ENCODE data around the gene FDXACB1. TPM values are rescaled to one million over a fixed set of nuclear protein-coding genes. Genes with fewer than 3 reads are reported as not detected.

Gene FDXACB1
- total RNA-seq, 2 donors from 2014 or later = 2.1 TPM; not detected in 1

GRCh38 chr11:111879637-111879960 is 634 bp upstream of the FDXACB1 start:
- Histone ChIP-seq H3K27ac (peak overlapping the region; percentile 90 to 97 (median 97)), H3K27me3 (no peaks in the 10 kb centered on the region), H3K36me3 (replicated peaks in 1 of 2; ENCODE audit: insufficient read depth in 1 of 2, low read depth in 2 of 2) (no peaks in the 10 kb centered on the region), H3K4me1 (peaks cover 9% of the 10 kb centered on the region), H3K9me3 (no peaks in the 10 kb centered on the region), H3K4me3 (peak overlapping the region; percentile 20 to 47)
- WGBS, 2 donors = 21 to 22% methylated on average over 6 of the region's 6 CpGs
- TF ChIP-seq CTCF (IDR thresholded peaks at IDR 0.05) (no peak), POLR2A (IDR thresholded peaks at IDR 0.05) (no peak)
- intact Hi-C loops (cut with DNase I) = no loop called here
- ATAC-seq (no peak), DNase-seq (no peak)

GRCh38 chr11:111878385-111878848 is 548 bp downstream of the FDXACB1 start:
- intact Hi-C loops (cut with DNase I) = no loop called here

GRCh38 chr11:111871693-111872161 is 7.2 kb downstream of the FDXACB1 start:
- peaks cover 0 to 2% of the 10 kb centered on the region in 2 donors for H3K36me3 ChIP-seq (replicated peaks in 1 of 2; ENCODE audit: insufficient read depth in 1 of 2, low read depth in 2 of 2)
- 44 to 50% methylated on average over 5 of the region's 5 CpGs for WGBS, 2 donors
- ATAC-seq (no peak), DNase-seq (no peak)
- H3K27ac ChIP-seq = peak overlapping the region; percentile 84 to 92 (median 88)
- H3K9me3 ChIP-seq = no peaks in the 10 kb centered on the region
- intact Hi-C loops (cut with DNase I) = no loop called here
- peak overlapping the region; percentile 67 to 86 for H3K4me3 ChIP-seq
- no peaks in the 10 kb centered on the region for H3K27me3 ChIP-seq
- peaks cover 17% of the 10 kb centered on the region for H3K4me1 ChIP-seq
- TF ChIP-seq POLR2A (IDR thresholded peaks at IDR 0.05) (no peak), CTCF (IDR thresholded peaks at IDR 0.05) (no peak)

More at GRCh38 chr11:111878385-111878848, 548 bp downstream of the FDXACB1 start:
- no peaks in the 10 kb centered on the region for H3K36me3 ChIP-seq (replicated peaks in 1 of 2; ENCODE audit: insufficient read depth in 1 of 2, low read depth in 2 of 2)
- 0 to 1% methylated on average over 12 to 13 of the region's 13 CpGs for WGBS, 2 donors
- peak overlapping the region; percentile 47 to 49 for H3K4me3 ChIP-seq
- peak overlapping the region; percentile 90 to 97 (median 97) for H3K27ac ChIP-seq
- peaks cover 9% of the 10 kb centered on the region for H3K4me1 ChIP-seq
- DNase-seq (no peak), ATAC-seq (peak; percentile 3)
- TF ChIP-seq CTCF (IDR thresholded peaks at IDR 0.05) (no peak), POLR2A (IDR thresholded peaks at IDR 0.05) (no peak)
- H3K9me3 ChIP-seq = no peaks in the 10 kb centered on the region
- no peaks in the 10 kb centered on the region for H3K27me3 ChIP-seq

- 0 to 2% methylated on average over 18 to 48 of the region's 51 CpGs for WGBS, 2 donors
- peak; percentile 88 for ATAC-seq
- peak within 1 kb of the TSS; percentile 84 to 92 (median 88) for H3K27ac ChIP-seq
Observed at GRCh38 chr11:111870886-111871692, 7.9 kb downstream of the FDXACB1 start, which contains the start of gene ALG9. Gene ALG9 (minus strand): TSS chr11:111871581. CDS start chr11:111871482, 99 bp downstream.

More at GRCh38 chr11:111870886-111871692, 7.9 kb downstream of the FDXACB1 start, which contains the start of gene ALG9:
- peaks cover 17% of the 10 kb centered on the region for H3K4me1 ChIP-seq
- intact Hi-C loops (cut with DNase I) = no loop called here
- H3K36me3 ChIP-seq (replicated peaks in 1 of 2; ENCODE audit: insufficient read depth in 1 of 2, low read depth in 2 of 2) = peaks cover 0 to 2% of the 10 kb centered on the region in 2 donors
- no peaks in the 10 kb centered on the region for H3K9me3 ChIP-seq
- peak within 1 kb of the TSS; percentile 67 to 86 for H3K4me3 ChIP-seq
- H3K27me3 ChIP-seq = no peaks in the 10 kb centered on the region
- TF ChIP-seq CTCF (IDR thresholded peaks at IDR 0.05) (peak in 3 of 7 experiments; percentile 34 to 46 (median 46)), POLR2A (IDR thresholded peaks at IDR 0.05) (peak; percentile 38 to 73 (median 64))
- DNase-seq = peak; percentile 80 to 88 (median 81)
